ENCODE measurements around the gene CPTP. TPM values are rescaled to one million over a fixed set of nuclear protein-coding genes. Genes with fewer than 3 reads are reported as not detected.

Gene CPTP
- polyA plus RNA-seq, 1 donor from 2014 or later: 9.9 TPM

GRCh38 chr1:1313500-1314236 lies 10.9 kb upstream of the CPTP start:
- no peaks in the 10 kb centered on the region for H3K27me3 ChIP-seq (ENCODE audit: insufficient read depth, low read depth, low read length)
- H4K20me1 ChIP-seq (ENCODE audit: insufficient read depth): no peaks in the 10 kb centered on the region
- H3F3A ChIP-seq (ENCODE audit: insufficient read depth, low read length, poor library complexity, severe bottlenecking): no peaks in the 10 kb centered on the region
- no peak for TF ChIP-seq MXI1 (conservative IDR thresholded peaks at IDR 0.05; ENCODE audit: poor library complexity, severe bottlenecking)
- TF ChIP-seq CTCF (IDR thresholded peaks at IDR 0.05; ENCODE audit: poor library complexity, severe bottlenecking): no peak
- no peak for TF ChIP-seq EP300 (conservative IDR thresholded peaks at IDR 0.05; ENCODE audit: poor library complexity, severe bottlenecking)
- TF ChIP-seq SMC3 (conservative IDR thresholded peaks at IDR 0.05; ENCODE audit: poor library complexity): no peak
- no peak for TF ChIP-seq EZH2 (IDR thresholded peaks at IDR 0.05; ENCODE audit: borderline replicate concordance, insufficient read depth, low read length, poor library complexity, severe bottlenecking)
- no peak for TF ChIP-seq RAD21 (conservative IDR thresholded peaks at IDR 0.05)
- TF ChIP-seq REST (IDR thresholded peaks at IDR 0.05; ENCODE audit: borderline replicate concordance): no peak
- H3K4me2 ChIP-seq (ENCODE audit: low read length): no peak overlapping the region
- no peaks in the 10 kb centered on the region for H3K36me3 ChIP-seq (ENCODE audit: insufficient read depth, low read length)
- H3K27ac ChIP-seq (ENCODE audit: low read length): no peak overlapping the region
- H3K9me2 ChIP-seq (ENCODE audit: insufficient read depth, low read length): no peaks in the 10 kb centered on the region
- H3K9ac ChIP-seq (ENCODE audit: low read length): no peak overlapping the region
- no peaks in the 10 kb centered on the region for H3K79me2 ChIP-seq (replicated peaks; ENCODE audit: insufficient read depth, low read length)
- H3K4me3 ChIP-seq (ENCODE audit: low read length): no peak overlapping the region
- no peak overlapping the region for H2AFZ ChIP-seq (ENCODE audit: low read depth, low read length)
- no peaks in the 10 kb centered on the region for H3K9me3 ChIP-seq (ENCODE audit: low read length)

GRCh38 chr1:1314237-1314586 lies 10.4 kb upstream of the CPTP start:
- H3K4me3 ChIP-seq (ENCODE audit: low read length): no peak overlapping the region
- H3K9ac ChIP-seq (ENCODE audit: low read length): no peak overlapping the region
- H3K79me2 ChIP-seq (replicated peaks; ENCODE audit: insufficient read depth, low read length): no peaks in the 10 kb centered on the region
- H3K36me3 ChIP-seq (ENCODE audit: insufficient read depth, low read length): no peaks in the 10 kb centered on the region
- no peak overlapping the region for H2AFZ ChIP-seq (ENCODE audit: low read depth, low read length)
- TF ChIP-seq POLR2AphosphoS5 (IDR thresholded peaks at IDR 0.05) (no peak), SMC3 (conservative IDR thresholded peaks at IDR 0.05; ENCODE audit: poor library complexity) (no peak), MXI1 (conservative IDR thresholded peaks at IDR 0.05; ENCODE audit: poor library complexity, severe bottlenecking) (no peak), RAD21 (conservative IDR thresholded peaks at IDR 0.05) (no peak), REST (IDR thresholded peaks at IDR 0.05; ENCODE audit: borderline replicate concordance) (no peak), EP300 (conservative IDR thresholded peaks at IDR 0.05; ENCODE audit: poor library complexity, severe bottlenecking) (no peak), CTCF (IDR thresholded peaks at IDR 0.05; ENCODE audit: poor library complexity, severe bottlenecking) (no peak), EZH2 (IDR thresholded peaks at IDR 0.05; ENCODE audit: borderline replicate concordance, insufficient read depth, low read length, poor library complexity, severe bottlenecking) (no peak), TAF1 (IDR thresholded peaks at IDR 0.05; ENCODE audit: low read depth) (no peak)
- H3K9me3 ChIP-seq (ENCODE audit: low read length): no peaks in the 10 kb centered on the region
- no peaks in the 10 kb centered on the region for H3F3A ChIP-seq (ENCODE audit: insufficient read depth, low read length, poor library complexity, severe bottlenecking)
- no peak overlapping the region for H3K27ac ChIP-seq (ENCODE audit: low read length)
- no peaks in the 10 kb centered on the region for H4K20me1 ChIP-seq (ENCODE audit: insufficient read depth)
- H3K9me2 ChIP-seq (ENCODE audit: insufficient read depth, low read length): no peaks in the 10 kb centered on the region
- no peaks in the 10 kb centered on the region for H3K27me3 ChIP-seq (ENCODE audit: insufficient read depth, low read depth, low read length)
- H3K4me2 ChIP-seq (ENCODE audit: low read length): no peak overlapping the region

Measured in neural cell (in vitro differentiated cells).